T-helper 22 cell (primary cell): Measurements from ENCODE around the gene TMPRSS2.

Source experiments
- DNase-seq: peaks from one replicate; pipeline ENCODE4 v3.0.0-alpha.2; 2020; ENCODE audit warnings: low read depth

TMPRSS2 gene

GRCh38 chr21:41509733-41510132, 1.8 kb upstream of the TMPRSS2 start:
- no peak for DNase-seq

DNA sequence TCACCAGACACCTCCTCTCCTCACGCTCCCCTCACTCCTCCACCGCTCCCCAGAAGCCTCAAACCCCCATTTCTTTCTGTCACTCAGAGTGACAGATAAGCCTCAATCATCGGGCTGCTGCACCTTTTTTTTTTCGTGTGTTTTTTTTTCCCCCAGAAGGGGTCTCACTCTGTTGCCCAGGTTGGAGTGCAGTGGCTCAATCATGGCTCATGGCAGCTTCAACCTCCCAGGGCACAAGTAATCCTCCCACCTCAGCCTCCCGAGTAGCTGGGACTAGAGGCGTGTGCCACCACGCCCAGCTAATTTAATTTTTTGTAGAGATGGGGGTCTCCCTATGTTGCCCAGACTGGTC, 1.2 kb upstream of the TMPRSS2 start:
- DNase-seq = no peak

DNA sequence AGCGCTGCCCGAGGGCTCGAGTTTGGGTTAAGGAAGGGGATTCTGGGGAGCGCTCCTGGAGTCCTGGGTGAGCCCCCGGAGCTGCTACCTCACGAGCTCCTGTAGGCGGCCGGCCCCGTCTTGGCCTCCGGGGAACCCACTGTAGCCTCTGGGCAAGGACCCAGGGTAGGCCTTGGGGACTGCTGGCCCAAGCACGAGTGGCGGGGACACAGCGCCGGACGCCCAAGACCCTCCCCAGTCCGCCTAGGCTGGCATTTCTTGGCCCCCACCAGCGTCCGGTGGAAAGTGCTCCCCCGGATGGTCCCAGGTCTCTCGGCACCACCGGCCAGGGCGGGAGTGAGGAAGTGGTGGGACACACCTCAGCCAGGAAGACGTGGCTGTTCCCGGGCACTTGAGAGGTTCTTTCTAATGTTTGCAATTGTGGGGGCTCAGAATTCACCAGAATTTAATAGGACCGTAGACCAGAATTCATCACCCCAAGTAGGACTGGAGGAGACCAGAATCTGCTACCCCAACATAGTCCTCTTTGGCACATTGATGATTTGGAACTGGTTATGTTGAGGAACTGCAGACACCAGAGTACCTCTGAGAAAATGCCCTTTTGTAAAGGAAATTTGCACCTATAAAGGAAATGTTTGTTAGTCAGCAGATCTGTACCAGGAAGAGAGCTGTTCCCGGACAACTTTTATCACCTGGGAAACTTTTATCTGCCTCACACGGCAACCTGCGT, 622 bp upstream of the TMPRSS2 start:
- no peak for DNase-seq

DNA sequence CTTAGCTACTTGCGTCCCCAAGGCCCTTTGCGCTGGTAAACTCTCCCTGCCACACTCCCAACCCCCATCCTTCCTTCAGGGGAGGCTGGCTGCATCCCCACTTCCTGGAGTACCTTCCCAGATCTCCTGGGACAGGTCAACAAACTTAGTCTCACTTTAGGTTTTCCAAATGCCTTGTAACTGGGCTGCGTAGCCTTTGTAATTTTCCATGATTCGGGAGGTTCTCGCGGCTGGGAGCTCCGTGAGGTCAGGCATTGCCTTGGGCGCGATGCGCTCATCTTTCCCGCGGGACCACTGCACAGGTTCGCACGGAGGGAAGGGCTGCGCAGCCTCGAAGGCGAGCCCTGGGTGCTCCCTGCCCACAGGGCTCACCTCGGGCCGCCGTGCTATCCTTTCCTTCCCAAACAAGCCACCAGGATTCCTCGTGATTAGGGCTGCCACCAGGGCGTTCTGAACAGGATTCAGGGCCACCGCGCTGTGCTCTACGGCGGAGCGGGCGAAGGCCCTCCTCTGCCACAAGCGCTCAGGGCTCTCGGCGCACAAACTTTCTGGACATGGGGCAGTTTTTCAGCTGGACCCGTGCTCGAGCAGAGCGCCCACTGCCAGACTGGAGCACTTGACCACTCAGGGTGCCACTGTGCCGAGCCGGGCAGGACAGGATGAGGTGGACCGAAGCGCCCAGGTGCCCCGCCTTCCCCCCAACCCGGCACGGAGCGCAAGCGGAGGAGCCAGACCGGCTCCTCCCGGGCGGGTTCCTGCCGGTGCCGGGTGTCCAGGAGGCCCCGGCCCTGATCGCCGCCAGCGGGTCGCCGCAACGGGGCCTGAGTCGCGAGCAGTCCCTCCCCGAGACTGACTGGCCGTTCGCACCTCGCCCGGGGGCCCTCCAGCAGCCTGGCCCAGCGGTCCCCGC, 1.1 kb downstream of the TMPRSS2 start:
- DNase-seq = no peak

- no peak for DNase-seq
Observed at GRCh38 chr21:41506005-41506594, 1.9 kb downstream of the TMPRSS2 start.

DNA sequence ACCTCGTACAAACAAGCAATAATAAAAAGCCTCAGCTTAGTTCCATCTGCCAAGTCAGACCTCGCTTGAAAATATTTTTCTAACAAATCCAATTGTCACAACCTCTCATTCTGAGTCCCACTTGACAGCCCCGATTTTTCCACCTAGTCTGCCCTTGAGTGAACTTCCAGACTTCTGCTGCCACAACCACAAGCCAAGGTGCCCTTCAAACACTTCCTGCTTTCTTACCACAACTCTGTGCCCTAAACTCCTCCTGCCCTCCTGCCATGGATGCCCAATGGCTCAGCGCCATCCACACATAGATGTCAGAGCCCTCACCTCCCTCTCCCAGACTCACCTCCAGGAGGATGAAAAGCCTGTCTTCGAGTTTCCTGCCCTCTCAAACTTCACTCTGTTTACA, 3.9 kb downstream of the TMPRSS2 start:
- no peak for DNase-seq

DNA sequence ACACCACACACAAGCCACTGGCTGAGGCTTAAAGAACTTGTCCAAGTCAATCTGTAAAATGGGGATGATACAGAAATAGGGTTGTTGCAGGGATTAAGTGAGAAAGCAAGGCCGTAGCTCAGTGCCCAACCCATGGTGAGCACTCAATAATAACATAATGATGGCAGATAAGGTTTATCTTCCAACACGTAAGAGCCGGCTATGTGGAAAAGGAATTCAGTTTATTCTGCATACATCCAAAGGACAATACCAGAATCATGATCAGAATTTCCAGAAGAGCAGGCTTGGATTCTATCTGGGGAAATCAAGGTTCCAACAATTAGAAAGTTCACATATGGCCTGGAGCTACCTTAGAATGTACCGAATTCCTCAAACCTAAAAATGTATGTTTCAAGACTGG, 4.6 kb downstream of the TMPRSS2 start:
- DNase-seq = no peak

DNA sequence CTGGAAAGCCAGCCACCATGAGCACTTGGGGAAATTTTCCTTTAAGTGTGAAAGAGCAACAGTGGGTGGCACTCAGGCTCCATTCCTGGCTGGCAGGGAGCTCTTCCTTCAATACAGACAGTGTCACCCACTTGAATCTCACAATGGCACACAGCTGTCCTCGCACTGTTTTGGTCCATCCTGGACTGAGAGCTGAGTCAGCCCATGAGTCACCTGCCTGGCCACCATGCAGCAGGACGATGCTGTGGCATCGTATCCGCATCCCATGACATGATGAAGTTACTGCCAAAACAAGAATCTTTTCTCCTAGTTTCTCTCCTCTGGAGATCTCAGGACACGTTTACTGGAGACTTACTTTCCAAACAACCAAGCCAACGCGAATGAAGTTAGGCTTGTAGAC, 6.0 kb downstream of the TMPRSS2 start:
- no peak for DNase-seq

GRCh38 chr21:41500931-41501381, 7.0 kb downstream of the TMPRSS2 start:
- DNase-seq = no peak

DNA sequence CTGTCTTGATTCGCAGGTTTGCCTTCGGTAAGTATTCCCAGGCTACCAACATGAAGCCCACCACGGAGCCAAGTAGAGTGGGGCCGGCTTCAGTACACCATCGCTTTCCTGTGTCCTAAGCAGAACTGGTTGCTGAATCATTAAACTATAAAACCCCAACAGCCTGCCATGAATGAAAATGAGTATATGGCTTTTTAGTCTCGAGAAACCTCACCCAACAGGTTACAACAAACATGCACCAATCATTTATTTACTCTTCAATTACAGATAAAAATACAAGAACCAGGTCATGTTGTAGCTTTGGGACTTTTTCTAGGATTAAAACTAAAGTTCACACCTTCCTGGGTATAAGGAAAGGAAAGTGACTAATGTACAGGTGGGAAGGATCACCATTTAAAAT, 7.6 kb downstream of the TMPRSS2 start:
- DNase-seq = no peak

GRCh38 chr21:41499920-41500319, 8.0 kb downstream of the TMPRSS2 start:
- no peak for DNase-seq

DNA sequence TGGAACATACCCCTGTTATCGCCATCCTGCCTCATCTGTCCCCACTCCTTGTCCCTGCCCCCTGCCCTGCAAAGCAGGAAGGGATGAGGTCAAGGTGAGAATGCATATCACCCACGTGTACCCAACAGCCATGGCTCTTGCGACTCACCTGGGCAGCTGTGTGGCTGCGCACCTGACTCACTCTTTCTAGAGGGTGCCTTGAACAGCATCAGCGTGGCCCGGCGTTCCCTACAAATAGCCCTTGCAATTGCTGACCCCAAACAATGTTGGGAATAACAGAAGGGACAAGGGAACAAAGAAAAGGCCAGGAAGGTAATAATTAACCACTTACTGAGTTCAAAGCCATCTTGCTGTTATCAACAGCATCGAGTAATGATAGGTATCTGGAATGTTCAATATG, 10.2 kb downstream of the TMPRSS2 start:
- no peak for DNase-seq

- no peak for DNase-seq
Observed at GRCh38 chr21:41497008-41497407, 10.9 kb downstream of the TMPRSS2 start.

GRCh38 chr21:41494242-41494641, 13.7 kb downstream of the TMPRSS2 start:
- no peak for DNase-seq

DNA sequence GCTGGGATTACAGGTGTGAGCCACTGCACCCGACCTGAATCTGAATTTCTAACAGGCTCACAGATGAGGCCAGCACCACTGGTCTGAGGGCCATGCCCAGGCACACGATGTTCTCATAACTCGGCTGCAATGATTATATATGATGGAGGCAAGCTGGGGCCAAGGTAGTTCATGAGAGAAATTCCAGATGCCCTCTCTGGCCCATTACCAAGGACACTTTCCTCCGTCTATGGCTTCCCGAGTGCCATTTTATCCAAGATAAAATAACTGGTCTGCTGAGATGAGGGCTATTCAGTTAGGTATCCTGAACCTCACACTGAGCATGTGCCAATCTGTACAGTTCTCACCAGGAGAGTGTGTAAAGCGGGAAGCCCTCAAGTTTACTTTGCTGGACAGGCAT, 16.5 kb downstream of the TMPRSS2 start:
- DNase-seq = no peak

- DNase-seq = no peak
Observed at GRCh38 chr21:41490330-41490729, 17.6 kb downstream of the TMPRSS2 start.

DNA sequence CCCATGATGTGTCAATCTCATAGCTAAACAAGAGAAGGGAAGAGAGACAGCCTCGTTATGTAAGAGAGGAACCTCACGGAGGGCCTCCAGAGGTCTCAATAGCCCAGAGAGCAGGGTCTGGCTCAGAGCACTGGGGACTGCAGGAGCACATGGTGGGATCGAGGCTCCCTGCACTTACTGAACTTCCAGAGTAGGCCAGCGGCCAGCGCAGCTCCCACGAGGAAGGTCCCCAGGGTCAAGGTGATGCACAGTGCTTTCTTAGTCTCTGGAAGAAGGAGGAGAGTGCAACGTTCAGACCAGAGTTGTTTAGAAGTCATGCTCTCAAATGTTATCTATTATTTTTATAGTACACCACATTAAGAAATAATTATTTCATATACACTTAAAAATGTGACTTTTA, 18.6 kb downstream of the TMPRSS2 start:
- DNase-seq = no peak

- DNase-seq = no peak
Observed at GRCh38 chr21:41488080-41488479, 19.9 kb downstream of the TMPRSS2 start.

DNA sequence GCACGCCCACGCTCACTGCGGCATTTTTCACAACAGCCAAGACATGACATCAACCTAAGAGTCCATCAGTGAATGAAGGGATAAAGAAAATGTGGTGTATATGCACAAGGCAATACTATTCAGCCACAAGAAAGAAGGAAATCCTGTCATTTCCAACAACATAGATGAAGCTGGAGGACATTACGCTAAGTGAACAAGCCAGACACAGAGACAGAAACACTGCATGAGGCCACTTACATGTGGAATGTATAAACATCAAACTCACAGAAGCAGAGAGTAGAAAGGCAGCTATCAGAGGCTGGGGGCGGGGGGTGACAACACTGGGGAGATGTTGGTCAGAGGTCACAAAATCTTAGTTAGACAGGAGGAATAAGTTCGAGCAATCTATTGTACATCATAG, 20.9 kb downstream of the TMPRSS2 start:
- DNase-seq = no peak

- DNase-seq = no peak
Observed at GRCh38 chr21:41483973-41484372, 24.0 kb downstream of the TMPRSS2 start.

DNA sequence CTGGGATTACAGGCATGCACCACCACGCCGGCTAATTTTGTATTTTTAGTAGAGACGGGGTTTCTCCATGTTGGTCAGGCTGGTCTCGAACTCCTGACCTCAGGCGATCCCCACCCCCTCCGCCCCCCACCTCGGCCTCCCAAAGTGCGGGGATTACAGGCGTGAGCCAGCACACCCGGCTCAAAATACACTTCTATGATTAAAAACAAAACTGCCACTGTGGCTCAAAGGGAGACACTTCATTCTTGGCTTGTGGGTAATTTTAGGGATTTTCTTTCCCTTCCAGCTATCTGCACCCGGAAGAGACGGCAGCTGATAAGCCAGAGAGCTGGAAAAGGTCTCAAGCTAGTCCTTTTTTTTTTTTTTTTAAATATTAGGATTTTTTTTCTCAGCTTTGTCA, 24.5 kb downstream of the TMPRSS2 start:
- DNase-seq = no peak

- DNase-seq = no peak
Observed at GRCh38 chr21:41482980-41483379, 25.0 kb downstream of the TMPRSS2 start.

DNA sequence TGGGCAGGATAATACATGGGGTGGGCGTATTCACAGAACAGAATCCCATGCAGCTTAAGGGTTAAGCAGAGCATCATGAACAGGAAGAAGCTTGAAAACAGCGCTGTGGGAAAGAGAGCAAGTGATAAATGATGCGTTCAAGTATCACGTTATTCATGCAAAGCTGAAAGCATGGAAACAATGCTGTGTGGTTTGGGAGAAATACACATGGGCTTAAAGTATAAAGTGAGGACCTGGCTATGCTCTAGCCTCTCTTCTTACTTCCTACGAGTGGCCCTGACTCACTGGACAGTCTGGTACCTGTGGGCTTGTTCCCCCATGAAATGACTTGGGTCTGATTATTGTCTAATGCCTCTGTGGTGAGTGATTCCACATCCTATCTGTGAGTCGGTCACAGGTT, 25.7 kb downstream of the TMPRSS2 start:
- DNase-seq = no peak
